Nephron (organoid): Measurements from ENCODE around the gene PTTG1IP.

Source experiments
- H3K27ac Mint-ChIP-seq, 3 experiments: 2 replicates each; pipeline ENCODE4 v1.8.0; 2020; ENCODE audit warnings: mixed read lengths in 3 of 3, mild to moderate bottlenecking in 2 of 3, moderate library complexity in 1 of 3
- H3K27me3 Mint-ChIP-seq: 2 replicates; pipeline ENCODE4 v1.8.0; 2021; ENCODE audit warnings: low read depth, mild to moderate bottlenecking, moderate library complexity, mixed read lengths
- H3K36me3 Mint-ChIP-seq: 2 replicates; pipeline ENCODE4 v1.8.0; 2020; ENCODE audit warnings: low read depth, mixed read lengths
- H3K4me1 Mint-ChIP-seq: 2 replicates; pipeline ENCODE4 v1.8.0; 2020; ENCODE audit warnings: mixed read lengths
- H3K4me3 Mint-ChIP-seq, 3 experiments: 2 replicates each; pipeline ENCODE4 v1.8.0; 2020; ENCODE audit warnings: mild to moderate bottlenecking in 3 of 3, mixed read lengths in 3 of 3, moderate library complexity in 2 of 3
- H3K9me3 Mint-ChIP-seq: 2 replicates; pipeline ENCODE4 v1.8.0; 2020; ENCODE audit warnings: mixed read lengths
- TF ChIP-seq, protein P1 (sequence below), 3 experiments: fragments of 200-600 bp; sonication (generic); IDR thresholded peaks; one replicate each; pipeline ENCODE4 v1.5.0; 2021; ENCODE audit warnings: antibody characterized with exemption in 3 of 3; ENCODE audit not compliant: unreplicated experiment in 3 of 3

Gene PTTG1IP

DNA sequence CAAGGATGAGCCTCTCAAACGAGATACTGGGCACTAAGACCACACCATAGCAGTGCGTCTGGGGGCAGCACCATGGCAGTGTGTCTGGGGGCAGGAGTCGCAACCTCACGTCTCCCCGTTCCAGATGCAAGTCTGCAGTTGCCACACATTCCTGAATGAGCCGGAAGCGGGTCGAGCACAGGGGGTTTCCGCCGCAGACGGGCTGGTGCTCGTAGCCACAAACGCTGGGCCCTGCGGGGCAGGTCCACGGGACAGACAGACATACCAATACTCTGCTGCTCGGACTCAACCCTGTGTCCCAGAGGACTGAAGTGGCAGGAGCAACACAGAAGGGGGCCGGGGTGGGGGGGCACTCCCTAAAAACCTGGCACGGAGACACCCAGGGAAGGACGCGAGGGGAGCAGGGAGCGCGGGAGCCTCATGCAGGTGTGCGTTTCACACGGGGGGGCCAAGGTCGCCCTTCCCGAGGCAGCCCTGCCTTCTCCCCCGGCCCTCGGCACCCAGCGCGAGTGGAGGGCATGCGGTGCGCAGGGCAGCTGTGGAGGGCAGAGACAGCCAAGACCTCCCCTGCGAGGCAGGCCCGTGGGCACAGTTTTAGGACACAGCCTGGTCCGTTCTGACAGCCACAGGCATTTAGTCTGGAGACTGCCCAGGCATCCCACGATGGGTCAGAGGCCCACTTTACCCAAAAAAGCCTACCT lies 24.5 kb downstream of the PTTG1IP start:
- peaks cover 3% of the 10 kb centered on the region for H3K27me3 Mint-ChIP-seq
- no peak overlapping the region for H3K27ac Mint-ChIP-seq
- H3K9me3 Mint-ChIP-seq = no peaks in the 10 kb centered on the region
- peaks cover 48% of the 10 kb centered on the region for H3K36me3 Mint-ChIP-seq
- H3K4me1 Mint-ChIP-seq = peaks cover 12% of the 10 kb centered on the region
- TF ChIP-seq, protein P1, sequence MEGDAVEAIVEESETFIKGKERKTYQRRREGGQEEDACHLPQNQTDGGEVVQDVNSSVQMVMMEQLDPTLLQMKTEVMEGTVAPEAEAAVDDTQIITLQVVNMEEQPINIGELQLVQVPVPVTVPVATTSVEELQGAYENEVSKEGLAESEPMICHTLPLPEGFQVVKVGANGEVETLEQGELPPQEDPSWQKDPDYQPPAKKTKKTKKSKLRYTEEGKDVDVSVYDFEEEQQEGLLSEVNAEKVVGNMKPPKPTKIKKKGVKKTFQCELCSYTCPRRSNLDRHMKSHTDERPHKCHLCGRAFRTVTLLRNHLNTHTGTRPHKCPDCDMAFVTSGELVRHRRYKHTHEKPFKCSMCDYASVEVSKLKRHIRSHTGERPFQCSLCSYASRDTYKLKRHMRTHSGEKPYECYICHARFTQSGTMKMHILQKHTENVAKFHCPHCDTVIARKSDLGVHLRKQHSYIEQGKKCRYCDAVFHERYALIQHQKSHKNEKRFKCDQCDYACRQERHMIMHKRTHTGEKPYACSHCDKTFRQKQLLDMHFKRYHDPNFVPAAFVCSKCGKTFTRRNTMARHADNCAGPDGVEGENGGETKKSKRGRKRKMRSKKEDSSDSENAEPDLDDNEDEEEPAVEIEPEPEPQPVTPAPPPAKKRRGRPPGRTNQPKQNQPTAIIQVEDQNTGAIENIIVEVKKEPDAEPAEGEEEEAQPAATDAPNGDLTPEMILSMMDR (IDR thresholded peaks at IDR 0.05; ENCODE audit: unreplicated experiment in 3 of 3) = no peak
- no peak overlapping the region for H3K4me3 Mint-ChIP-seq

DNA sequence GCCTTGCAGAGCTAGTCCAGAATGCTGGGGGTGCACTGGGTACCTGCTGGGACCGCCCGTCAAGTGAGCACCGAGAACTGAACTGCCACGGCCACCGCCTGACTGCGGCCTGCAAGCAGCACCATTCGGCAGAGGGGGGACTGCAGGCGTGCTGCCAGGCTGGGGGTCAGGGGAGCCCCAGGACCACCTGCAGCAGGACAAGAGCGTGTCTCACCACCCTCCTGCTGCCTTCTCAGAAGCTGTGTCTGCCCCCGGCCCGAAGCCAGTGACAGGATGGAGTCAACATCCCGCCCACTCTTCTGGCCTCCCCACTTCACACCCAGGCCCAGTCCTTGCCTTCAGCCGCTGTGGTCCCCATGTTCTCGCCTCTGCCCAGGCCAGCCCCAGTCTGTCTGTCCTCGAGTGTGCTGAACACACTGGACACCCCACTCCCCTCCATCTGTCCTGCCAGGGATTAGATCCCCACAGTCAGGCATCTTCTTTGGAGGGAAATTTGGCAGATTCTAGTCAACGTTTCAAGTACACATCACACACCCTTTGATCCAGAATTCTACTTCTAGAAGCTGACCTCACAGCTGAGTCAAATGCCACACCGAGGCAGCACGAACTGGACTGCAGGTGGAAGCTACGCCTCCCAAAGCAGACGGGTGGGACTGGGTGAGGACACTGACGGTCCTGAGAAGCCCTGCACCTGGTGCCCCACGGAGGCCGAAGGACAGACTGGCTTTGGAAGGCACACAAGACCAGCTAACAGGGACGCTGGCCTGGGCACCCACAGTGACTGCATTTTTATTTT lies 26.0 kb downstream of the PTTG1IP start:
- Mint-ChIP-seq H3K27ac (no peak overlapping the region), H3K36me3 (peaks cover 35% of the 10 kb centered on the region), H3K9me3 (no peaks in the 10 kb centered on the region), H3K4me1 (peaks cover 12% of the 10 kb centered on the region), H3K27me3 (peaks cover 12% of the 10 kb centered on the region), H3K4me3 (no peak overlapping the region)
- TF ChIP-seq, protein P1 (IDR thresholded peaks at IDR 0.05; ENCODE audit: unreplicated experiment in 3 of 3) = no peak

DNA sequence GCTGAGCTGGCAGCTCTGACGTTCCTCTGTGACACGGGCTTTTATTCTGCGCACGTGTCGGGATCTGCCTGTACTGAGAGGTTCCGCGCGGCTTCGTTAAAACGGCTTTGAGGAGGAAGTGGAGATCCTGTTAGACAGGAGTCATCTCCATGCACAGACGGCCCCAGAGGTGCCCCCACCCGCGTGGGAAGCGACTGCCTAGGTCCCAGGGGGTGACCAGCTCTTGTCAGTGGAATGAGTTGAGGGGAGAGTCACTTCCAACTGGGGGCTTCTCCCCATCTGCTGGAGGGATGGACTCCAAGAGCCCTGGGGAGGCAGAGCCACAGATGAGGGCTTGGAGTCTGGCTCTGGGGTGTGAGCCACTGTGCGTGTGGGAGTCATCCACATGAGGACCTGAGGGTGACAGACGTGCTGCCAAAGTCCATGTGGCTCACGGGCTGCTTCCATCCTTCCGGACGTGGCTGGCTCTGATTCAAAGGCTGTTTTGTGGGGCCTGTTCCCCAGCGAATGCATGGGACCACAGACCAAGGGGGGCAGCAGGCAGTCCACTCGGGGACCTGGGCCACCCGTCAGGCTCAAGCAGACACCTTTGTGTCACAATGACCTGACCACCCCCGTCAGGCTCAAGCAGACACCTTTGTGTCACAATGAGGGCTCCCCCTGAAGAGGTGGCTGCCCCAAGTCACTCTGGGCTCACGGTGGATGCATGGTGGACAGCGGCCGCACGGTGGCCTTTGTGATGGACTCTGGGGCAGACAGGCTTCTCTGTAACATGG lies 26.8 kb downstream of the PTTG1IP start:
- Mint-ChIP-seq H3K27me3 (peaks cover 15% of the 10 kb centered on the region), H3K4me3 (peak overlapping the region; percentile 42 to 58 (median 49)), H3K4me1 (peaks cover 12% of the 10 kb centered on the region), H3K9me3 (no peaks in the 10 kb centered on the region), H3K36me3 (peaks cover 27% of the 10 kb centered on the region), H3K27ac (no peak overlapping the region)
- TF ChIP-seq, protein P1 (IDR thresholded peaks at IDR 0.05; ENCODE audit: unreplicated experiment in 3 of 3) = no peak

DNA sequence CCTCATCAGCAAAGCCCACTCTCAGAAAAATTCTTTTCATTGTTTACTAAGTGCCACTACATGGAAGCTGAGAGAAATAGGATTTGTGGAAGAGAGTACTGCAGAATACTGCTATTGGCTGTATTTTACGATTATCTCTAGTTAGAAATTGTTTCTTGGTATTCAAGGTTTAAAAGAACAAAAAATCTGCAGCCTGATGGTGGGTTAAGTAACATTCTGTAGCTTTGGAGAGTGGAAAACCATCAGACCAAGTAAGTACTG lies 27.3 kb downstream of the PTTG1IP start:
- TF ChIP-seq, protein P1 (IDR thresholded peaks at IDR 0.05; ENCODE audit: unreplicated experiment in 3 of 3) = no peak
- Mint-ChIP-seq H3K27ac (no peak overlapping the region), H3K36me3 (peaks cover 22% of the 10 kb centered on the region)

DNA sequence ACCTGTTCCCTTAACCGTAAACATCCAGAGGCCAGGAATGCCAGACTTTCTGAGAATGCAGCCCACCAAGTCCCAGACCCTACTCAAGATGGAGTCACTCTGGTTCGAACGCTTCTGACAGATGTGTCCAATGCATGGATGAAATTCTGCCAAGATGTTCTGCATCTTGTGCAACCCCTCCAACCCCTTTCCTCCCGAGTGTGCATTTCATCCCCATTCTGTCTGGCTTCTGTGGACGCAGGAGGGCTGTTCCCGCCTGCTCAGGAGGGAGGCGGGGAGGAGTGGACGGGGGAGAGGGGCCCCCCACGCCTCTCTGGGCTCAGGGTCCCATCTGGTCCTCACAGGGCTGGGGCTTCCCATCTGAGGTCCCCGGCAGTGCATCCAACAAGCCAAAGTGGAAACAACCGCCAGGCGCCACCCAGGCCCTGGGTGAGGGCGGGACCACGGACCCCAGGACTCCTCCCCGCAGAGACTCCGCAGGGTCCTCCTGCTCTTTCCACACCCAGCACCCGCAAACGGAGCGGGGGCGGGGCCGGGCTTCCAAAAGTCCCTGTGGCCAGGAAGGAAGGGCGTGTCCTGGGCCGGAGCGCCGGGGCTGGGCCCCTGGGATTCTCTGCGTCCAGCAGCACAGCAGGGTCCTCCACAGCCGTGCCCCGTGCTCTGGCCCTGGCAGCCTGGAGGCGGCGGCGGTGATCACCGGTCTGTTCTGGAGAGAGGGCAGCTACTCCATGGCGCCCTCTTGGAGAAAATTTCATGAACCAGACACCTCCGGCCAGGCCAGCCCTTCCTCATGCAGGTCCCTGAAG lies 27.9 kb downstream of the PTTG1IP start:
- TF ChIP-seq, protein P1 (IDR thresholded peaks at IDR 0.05; ENCODE audit: unreplicated experiment in 3 of 3) = peak in 2 of 3 experiments; percentile 19 to 32
- peak overlapping the region; percentile 42 to 58 (median 49) for H3K4me3 Mint-ChIP-seq

More for the DNA sequence above, 27.3 kb downstream of the PTTG1IP start:
- H3K9me3 Mint-ChIP-seq = no peaks in the 10 kb centered on the region
- H3K4me1 Mint-ChIP-seq = peaks cover 12% of the 10 kb centered on the region
- peaks cover 19% of the 10 kb centered on the region for H3K27me3 Mint-ChIP-seq
- H3K4me3 Mint-ChIP-seq = peak overlapping the region; percentile 42 to 58 (median 49)

More for the DNA sequence above, 27.9 kb downstream of the PTTG1IP start:
- Mint-ChIP-seq H3K9me3 (no peaks in the 10 kb centered on the region), H3K27me3 (peaks cover 19% of the 10 kb centered on the region), H3K27ac (no peak overlapping the region), H3K4me1 (peaks cover 12% of the 10 kb centered on the region), H3K36me3 (peaks cover 18% of the 10 kb centered on the region)
